Testis (tissue), 2 donors: ENCODE results near the gene CAPS2.

Experiments used
- POLR2A ChIP-seq: fragments of 450-650 bp; IDR thresholded peaks from one replicate; pipeline ENCODE4 v1.6.1; 2017; ENCODE audit warnings: antibody characterized with exemption, mild to moderate bottlenecking, moderate library complexity
- TF ChIP-seq, protein P1 (sequence below), 3 experiments: fragments of 450-650 bp in 2 of 3; fragments of 200-600 bp in 1 of 3; sonication (generic) in 1 of 3; IDR thresholded peaks; one replicate each; pipeline ENCODE4 v1.5.1; 2016 to 2019; ENCODE audit warnings: antibody characterized with exemption in 3 of 3, mild to moderate bottlenecking in 2 of 3, moderate library complexity in 1 of 3

- TF ChIP-seq, protein P1, sequence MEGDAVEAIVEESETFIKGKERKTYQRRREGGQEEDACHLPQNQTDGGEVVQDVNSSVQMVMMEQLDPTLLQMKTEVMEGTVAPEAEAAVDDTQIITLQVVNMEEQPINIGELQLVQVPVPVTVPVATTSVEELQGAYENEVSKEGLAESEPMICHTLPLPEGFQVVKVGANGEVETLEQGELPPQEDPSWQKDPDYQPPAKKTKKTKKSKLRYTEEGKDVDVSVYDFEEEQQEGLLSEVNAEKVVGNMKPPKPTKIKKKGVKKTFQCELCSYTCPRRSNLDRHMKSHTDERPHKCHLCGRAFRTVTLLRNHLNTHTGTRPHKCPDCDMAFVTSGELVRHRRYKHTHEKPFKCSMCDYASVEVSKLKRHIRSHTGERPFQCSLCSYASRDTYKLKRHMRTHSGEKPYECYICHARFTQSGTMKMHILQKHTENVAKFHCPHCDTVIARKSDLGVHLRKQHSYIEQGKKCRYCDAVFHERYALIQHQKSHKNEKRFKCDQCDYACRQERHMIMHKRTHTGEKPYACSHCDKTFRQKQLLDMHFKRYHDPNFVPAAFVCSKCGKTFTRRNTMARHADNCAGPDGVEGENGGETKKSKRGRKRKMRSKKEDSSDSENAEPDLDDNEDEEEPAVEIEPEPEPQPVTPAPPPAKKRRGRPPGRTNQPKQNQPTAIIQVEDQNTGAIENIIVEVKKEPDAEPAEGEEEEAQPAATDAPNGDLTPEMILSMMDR (IDR thresholded peaks at IDR 0.05) = no peak
- no peak for TF ChIP-seq POLR2A
These were observed 30.8 kb upstream of the CAPS2 start for GRCh38 chr12:75360920-75361319.
